ENCODE results near the gene ARHGEF10L.

Gene ARHGEF10L

DNA sequence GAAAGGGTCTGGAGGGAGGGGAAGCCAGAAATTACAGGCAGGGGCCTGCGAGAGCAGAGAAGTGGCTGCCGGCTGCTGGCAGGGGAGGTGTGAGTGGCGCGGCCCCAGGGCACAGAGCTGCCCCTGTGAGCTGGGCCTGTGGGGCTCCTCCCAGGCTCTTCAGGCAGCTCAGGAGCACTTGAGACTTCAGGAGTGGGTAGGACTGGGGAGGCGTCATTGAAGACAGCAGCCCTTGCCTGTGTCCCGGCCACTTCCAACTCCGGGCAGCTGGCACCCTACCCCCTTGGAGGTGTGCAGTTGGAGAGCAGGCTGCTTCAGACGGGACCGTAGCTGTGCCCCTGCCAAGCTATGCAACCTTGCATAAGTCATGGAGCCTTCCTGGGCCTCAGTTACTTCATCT lies 128.1 kb downstream of the ARHGEF10L start:
- Histone ChIP-seq H3K9me3 (ENCODE audit: control insufficient read depth, insufficient read depth, low read length) (no peaks in the 10 kb centered on the region), H3K4me2 (ENCODE audit: low read length) (no peak overlapping the region), H3K27ac (ENCODE audit: low read depth, low read length) (no peak overlapping the region), H3F3A (ENCODE audit: control insufficient read depth, insufficient read depth) (no peaks in the 10 kb centered on the region), H3K9me2 (replicated peaks; ENCODE audit: control insufficient read depth, low read length) (no peaks in the 10 kb centered on the region), H3K4me1 (ENCODE audit: control insufficient read depth, low read length) (no peaks in the 10 kb centered on the region), H3K4me3 (ENCODE audit: low read length) (no peak overlapping the region), H3K27me3 (ENCODE audit: control insufficient read depth, low read length) (no peaks in the 10 kb centered on the region), H4K20me1 (ENCODE audit: control insufficient read depth, insufficient read depth, low read depth, low read length) (no peaks in the 10 kb centered on the region), H3K79me2 (ENCODE audit: control insufficient read depth, low read length) (no peaks in the 10 kb centered on the region), H3K36me3 (ENCODE audit: control insufficient read depth, low read length) (no peaks in the 10 kb centered on the region)
- TF ChIP-seq CTCF (IDR thresholded peaks at IDR 0.05; ENCODE audit: low read depth, low read length, poor library complexity, severe bottlenecking) (no peak), EZH2phosphoT487 (IDR thresholded peaks at IDR 0.05; ENCODE audit: borderline replicate concordance, low read length) (no peak)

GRCh38 chr1:17668195-17668594 lies 128.7 kb downstream of the ARHGEF10L start:
- TF ChIP-seq CTCF (IDR thresholded peaks at IDR 0.05; ENCODE audit: low read depth, low read length, poor library complexity, severe bottlenecking) (no peak), EZH2phosphoT487 (IDR thresholded peaks at IDR 0.05; ENCODE audit: borderline replicate concordance, low read length) (no peak)
- Histone ChIP-seq H3K9me2 (replicated peaks; ENCODE audit: control insufficient read depth, low read length) (no peaks in the 10 kb centered on the region), H3K4me3 (ENCODE audit: low read length) (no peak overlapping the region), H3K79me2 (ENCODE audit: control insufficient read depth, low read length) (no peaks in the 10 kb centered on the region), H3K36me3 (ENCODE audit: control insufficient read depth, low read length) (no peaks in the 10 kb centered on the region), H3K27ac (ENCODE audit: low read depth, low read length) (no peak overlapping the region), H3K9me3 (ENCODE audit: control insufficient read depth, insufficient read depth, low read length) (no peaks in the 10 kb centered on the region), H3K4me1 (ENCODE audit: control insufficient read depth, low read length) (no peaks in the 10 kb centered on the region), H3K27me3 (ENCODE audit: control insufficient read depth, low read length) (no peaks in the 10 kb centered on the region), H3F3A (ENCODE audit: control insufficient read depth, insufficient read depth) (no peaks in the 10 kb centered on the region), H3K4me2 (ENCODE audit: low read length) (no peak overlapping the region), H4K20me1 (ENCODE audit: control insufficient read depth, insufficient read depth, low read depth, low read length) (no peaks in the 10 kb centered on the region)

DNA sequence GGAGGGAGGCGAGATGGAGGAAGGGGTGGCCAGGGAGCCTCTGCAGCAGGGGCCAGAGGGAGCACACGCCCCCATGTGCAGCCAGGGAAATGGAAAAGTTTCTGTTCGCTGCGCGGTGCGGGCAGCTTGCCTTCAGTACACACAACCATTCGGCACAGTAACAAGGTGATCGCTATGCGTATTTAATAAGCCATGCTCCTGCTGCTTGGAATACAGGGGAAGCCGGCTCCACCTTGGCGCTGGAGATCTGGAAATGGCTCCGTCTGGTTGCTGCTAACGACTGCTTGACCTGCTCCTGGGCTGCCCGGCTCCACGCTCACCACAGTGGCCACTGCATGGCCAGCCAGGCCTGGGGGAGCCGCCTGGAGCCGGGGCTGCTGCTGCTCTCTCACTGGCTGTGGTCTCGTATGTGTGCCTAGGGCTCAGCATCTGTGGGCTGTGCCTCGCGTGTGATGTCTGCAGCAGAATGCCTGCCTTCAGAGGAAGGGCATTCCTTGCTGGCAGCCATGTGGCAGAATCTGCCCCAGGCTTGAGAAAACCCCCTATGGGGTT lies 129.2 kb downstream of the ARHGEF10L start:
- H3F3A ChIP-seq (ENCODE audit: control insufficient read depth, insufficient read depth): no peaks in the 10 kb centered on the region
- no peaks in the 10 kb centered on the region for H3K4me1 ChIP-seq (ENCODE audit: control insufficient read depth, low read length)
- TF ChIP-seq CTCF (IDR thresholded peaks at IDR 0.05; ENCODE audit: low read depth, low read length, poor library complexity, severe bottlenecking): no peak
- H3K36me3 ChIP-seq (ENCODE audit: control insufficient read depth, low read length): no peaks in the 10 kb centered on the region
- H3K27ac ChIP-seq (ENCODE audit: low read depth, low read length): no peak overlapping the region
- no peak overlapping the region for H3K4me3 ChIP-seq (ENCODE audit: low read length)
- H3K9me2 ChIP-seq (replicated peaks; ENCODE audit: control insufficient read depth, low read length): no peaks in the 10 kb centered on the region
- no peaks in the 10 kb centered on the region for H4K20me1 ChIP-seq (ENCODE audit: control insufficient read depth, insufficient read depth, low read depth, low read length)
- H3K27me3 ChIP-seq (ENCODE audit: control insufficient read depth, low read length): no peaks in the 10 kb centered on the region
- no peaks in the 10 kb centered on the region for H3K79me2 ChIP-seq (ENCODE audit: control insufficient read depth, low read length)
- no peak overlapping the region for H3K4me2 ChIP-seq (ENCODE audit: low read length)
- H3K9me3 ChIP-seq (ENCODE audit: control insufficient read depth, insufficient read depth, low read length): no peaks in the 10 kb centered on the region

Data from DOHH2 (cell line).